Measurements from ENCODE around the gene ARL13A.
"Not testable (repeated sequence)": the region's sequence is repeated elsewhere in the genome, so short reads cannot be mapped to it uniquely, and the experiment has no call there.

Gene ARL13A

DNA sequence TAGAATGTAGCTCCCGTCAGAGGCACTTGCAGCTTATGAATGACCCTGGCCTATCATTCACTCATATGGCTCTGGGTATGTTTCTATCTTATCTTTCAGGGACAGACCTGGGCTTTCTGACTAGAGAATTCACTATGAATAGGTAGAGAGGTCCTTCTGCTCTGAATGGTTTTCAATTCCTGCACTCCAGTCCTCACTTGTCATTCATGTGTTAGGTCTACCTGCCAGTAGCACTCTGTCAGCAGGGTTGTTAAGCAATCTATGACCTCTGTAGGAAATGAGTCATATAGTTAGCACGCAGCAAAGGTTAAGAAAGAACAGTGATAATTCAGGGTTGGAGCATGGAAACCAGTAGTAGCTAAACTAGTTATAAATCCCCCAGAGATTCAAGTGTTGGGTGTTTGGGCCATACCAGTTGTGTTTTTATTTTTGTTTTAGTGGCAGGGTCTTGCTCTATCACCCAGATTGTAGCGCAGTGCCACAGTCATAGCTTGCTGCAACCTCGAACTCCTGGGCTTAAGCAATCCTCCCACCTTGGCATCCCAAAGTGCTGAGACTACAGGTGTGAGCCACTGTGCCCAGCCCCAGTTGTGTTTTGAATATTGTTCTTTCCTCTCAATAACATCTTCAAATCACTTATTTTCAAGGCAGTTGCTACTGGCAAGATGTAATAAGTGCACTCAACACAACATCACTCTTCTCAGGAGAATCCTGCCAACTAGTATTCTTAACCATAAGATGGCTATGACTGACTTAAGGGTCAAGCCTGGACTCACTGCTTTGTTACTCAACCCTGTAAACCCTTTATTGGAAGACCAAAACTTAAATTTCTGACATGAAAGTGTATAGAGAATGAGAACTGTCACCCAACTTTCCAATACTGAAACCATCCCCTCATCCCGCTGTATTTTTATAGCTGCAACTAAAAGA lies 25.1 kb downstream of the ARL13A start:
- DNase-seq: no peak

GRCh38 chrX:100995469-100995868 lies 26.0 kb downstream of the ARL13A start:
- DNase-seq: no peak

- DNase-seq: no peak
Measured at GRCh38 chrX:100999451-100999850, 29.9 kb downstream of the ARL13A start.

DNA sequence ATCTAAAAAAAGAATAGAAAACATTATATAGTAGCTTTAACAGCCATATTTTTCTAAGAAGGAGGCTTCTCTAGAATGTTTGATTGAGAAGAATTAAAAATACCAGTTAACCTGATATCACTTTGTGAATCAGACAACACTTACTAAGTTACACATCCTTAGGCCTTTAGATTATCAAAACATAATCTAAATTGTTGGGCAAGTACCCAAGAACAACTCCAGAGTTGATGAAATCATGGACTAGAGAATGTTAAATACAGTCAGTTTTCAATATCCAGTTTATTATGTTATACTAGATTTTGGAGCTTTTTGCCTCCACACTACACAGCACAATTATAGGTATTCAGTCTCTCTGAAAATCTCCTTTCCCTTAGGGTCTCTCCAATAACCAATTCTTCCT lies 39.6 kb downstream of the ARL13A start:
- no peak for DNase-seq

GRCh38 chrX:101012031-101012430 lies 42.5 kb downstream of the ARL13A start:
- not testable (repeated sequence) for DNase-seq

- no peak for DNase-seq
Measured at GRCh38 chrX:101022020-101022419, 52.5 kb downstream of the ARL13A start.

- no peak for DNase-seq
Measured at GRCh38 chrX:101025126-101025525, 55.6 kb downstream of the ARL13A start.

- no peak for DNase-seq
Measured at GRCh38 chrX:101028562-101028961, 59.1 kb downstream of the ARL13A start.

DNA sequence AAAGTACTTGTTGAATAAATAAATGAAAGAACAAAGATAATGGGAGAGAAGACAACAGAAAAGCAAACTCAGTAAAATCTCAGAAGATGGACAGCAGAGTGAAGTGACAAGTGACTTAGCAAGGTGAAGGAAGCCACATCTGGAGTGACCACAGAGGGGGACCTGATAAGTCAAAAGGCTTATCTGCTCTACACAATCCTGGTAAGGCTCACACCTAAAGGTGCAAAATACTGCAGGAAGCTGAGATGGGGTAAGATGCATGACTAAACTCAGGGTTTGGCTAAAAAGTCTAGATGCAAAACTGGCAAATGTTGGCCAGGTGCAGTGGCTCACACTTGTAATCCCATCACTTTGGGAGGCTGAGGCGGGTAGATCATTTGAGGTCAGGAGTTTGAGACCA lies 60.2 kb downstream of the ARL13A start:
- no peak for DNase-seq

DNA sequence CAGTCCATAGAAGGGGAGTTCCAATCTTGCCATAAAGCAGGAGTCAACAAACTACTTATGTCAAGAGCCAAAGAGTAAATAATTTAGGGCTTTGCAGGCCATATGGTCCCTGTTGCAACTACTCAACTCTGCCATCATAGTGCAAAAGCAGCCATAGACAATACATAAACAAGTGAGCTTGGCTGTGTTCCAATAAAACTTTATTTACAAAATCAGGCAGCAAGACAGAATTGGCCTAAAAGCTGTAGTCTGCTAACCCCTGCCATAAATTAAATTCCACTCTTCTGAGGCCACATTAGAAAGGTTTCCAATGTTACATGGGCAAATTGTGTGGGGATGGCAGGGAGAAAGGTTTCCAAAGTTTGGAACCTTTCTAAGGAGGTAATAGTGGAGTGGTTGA lies 67.7 kb downstream of the ARL13A start:
- DNase-seq: no peak

GRCh38 chrX:101040197-101040596 lies 70.7 kb downstream of the ARL13A start:
- DNase-seq: no peak

Data from midbrain (tissue), 1 donor.